Measurements from ENCODE around the gene TINCR. TPM values are rescaled to one million over a fixed set of nuclear protein-coding genes. Genes with fewer than 3 reads are reported as not detected.

Gene TINCR
- total RNA-seq, 4 donors from 2014 or later, result not detected

DNA sequence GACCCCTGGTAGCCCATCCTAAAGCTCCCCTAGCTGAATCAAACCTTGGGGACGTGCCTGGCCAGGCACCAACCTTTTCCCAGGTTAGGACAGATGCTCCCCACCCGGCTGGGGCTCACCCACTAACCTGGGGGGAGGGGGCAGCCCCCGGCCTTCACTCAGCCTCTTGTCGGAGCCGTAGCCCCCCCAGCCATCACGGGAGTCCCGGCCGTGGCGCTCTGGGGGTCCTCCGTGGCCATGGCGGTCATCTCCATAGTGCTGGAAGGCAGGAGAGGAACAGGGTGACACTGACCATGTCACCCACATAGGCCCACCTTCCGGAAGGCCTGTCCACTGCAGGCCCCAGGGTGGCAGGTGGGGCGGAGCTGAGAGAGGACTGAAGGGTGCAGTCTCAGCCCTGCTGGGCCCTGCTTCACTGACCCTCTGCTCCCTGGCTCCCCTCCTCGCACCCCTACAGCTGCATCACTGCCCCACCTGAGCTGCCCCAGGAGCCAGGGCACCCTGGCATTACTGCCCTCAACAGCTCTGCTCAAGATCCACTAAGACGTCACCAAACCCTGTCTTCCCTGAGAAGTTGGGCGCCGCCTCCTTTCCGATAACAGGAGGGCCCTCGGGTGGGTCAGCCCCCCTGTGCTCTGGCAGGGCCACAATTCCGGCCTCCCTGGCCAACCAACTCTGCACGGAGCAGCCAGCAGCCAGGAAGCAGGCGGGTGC is 22.6 kb upstream of the TINCR start:
- Histone ChIP-seq H3K27me3 (no peaks in the 10 kb centered on the region), H3K9me3 (no peaks in the 10 kb centered on the region), H3K27ac (no peak overlapping the region), H3K4me1 (peaks cover 12 to 13% of the 10 kb centered on the region in 2 donors), H3K36me3 (peaks cover 79 to 86% of the 10 kb centered on the region in 2 donors), H3K4me3 (replicated peaks in 1 of 3) (no peak overlapping the region)
- intact Hi-C loops (cut with DNase I), result no loop called here
- no peak for DNase-seq
- no peak for TF ChIP-seq CTCF (IDR thresholded peaks at IDR 0.05)
- no peak for TF ChIP-seq POLR2A (IDR thresholded peaks at IDR 0.05)
- WGBS, 2 donors, result 90 to 94% methylated on average over 14 to 18 of the region's 22 CpGs

DNA sequence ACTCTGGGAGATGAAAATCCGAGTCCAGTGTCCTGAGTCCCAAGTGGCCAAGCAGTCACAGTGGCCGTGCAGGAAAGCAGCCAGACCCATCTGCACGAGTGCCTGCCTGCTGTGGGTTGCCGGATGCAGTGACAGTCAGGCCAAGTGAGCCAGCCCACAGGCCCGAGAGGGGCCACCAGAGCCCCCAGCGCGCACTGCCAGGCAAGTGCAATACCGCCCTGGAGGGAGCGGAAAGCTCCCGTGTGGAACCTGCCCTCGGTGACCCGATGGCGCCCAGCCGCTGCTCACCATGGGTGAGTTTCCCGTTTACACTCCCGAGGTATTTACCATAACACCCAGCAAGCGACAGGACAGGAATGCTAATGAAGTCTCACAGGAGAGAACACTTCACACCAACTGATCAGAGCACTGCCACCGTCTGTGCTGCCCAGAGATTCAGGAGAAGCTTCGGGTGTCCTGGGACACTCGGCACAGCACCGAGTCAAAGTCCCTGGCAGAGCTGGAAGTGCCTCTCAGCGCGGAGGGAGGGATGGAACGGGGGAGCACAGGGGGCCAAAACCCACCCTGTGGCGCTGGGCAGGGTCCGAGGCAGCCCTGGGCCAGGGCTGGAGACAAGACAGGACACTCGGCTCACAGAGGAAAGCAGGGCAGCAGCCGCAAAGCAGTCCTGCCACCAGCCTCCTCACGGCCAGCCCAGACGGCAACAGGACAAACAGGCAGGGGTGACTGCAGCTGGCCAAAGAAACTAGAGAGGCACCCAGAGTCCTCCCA is 21.3 kb upstream of the TINCR start:
- Histone ChIP-seq H3K36me3 (peaks cover 66 to 74% of the 10 kb centered on the region in 2 donors), H3K27ac (no peak overlapping the region), H3K4me1 (peaks cover 14 to 15% of the 10 kb centered on the region in 2 donors), H3K9me3 (no peaks in the 10 kb centered on the region), H3K4me3 (replicated peaks in 1 of 3) (no peak overlapping the region), H3K27me3 (no peaks in the 10 kb centered on the region)
- DNase-seq, result no peak
- WGBS, 2 donors, result 75 to 92% methylated on average over 12 to 23 of the region's 30 CpGs
- intact Hi-C loops (cut with DNase I), result no loop called here
- TF ChIP-seq CTCF (IDR thresholded peaks at IDR 0.05), result no peak
- TF ChIP-seq POLR2A (IDR thresholded peaks at IDR 0.05), result no peak

GRCh38 chr19:5588441-5588840 is 20.7 kb upstream of the TINCR start:
- H3K36me3 ChIP-seq, result peaks cover 60 to 67% of the 10 kb centered on the region in 2 donors
- 91 to 92% methylated on average over 10 of the region's 10 CpGs for WGBS, 2 donors
- H3K4me3 ChIP-seq (replicated peaks in 1 of 3), result no peak overlapping the region
- H3K9me3 ChIP-seq, result no peaks in the 10 kb centered on the region
- H3K27ac ChIP-seq, result no peak overlapping the region
- intact Hi-C loops (cut with DNase I), result no loop called here
- peaks cover 14 to 20% of the 10 kb centered on the region in 2 donors for H3K4me1 ChIP-seq
- TF ChIP-seq CTCF (IDR thresholded peaks at IDR 0.05) (no peak), POLR2A (IDR thresholded peaks at IDR 0.05) (no peak)
- H3K27me3 ChIP-seq, result no peaks in the 10 kb centered on the region
- DNase-seq, result no peak

GRCh38 chr19:5587661-5588060 is 19.9 kb upstream of the TINCR start:
- Histone ChIP-seq H3K27me3 (no peaks in the 10 kb centered on the region), H3K27ac (no peak overlapping the region), H3K36me3 (peaks cover 54 to 60% of the 10 kb centered on the region in 2 donors), H3K9me3 (no peaks in the 10 kb centered on the region), H3K4me1 (peaks cover 14 to 20% of the 10 kb centered on the region in 2 donors), H3K4me3 (replicated peaks in 1 of 3) (no peak overlapping the region)
- 94 to 95% methylated on average over 14 to 22 of the region's 23 CpGs for WGBS, 2 donors
- no peak for DNase-seq
- intact Hi-C loops (cut with DNase I), result no loop called here
- TF ChIP-seq POLR2A (IDR thresholded peaks at IDR 0.05) (no peak), CTCF (IDR thresholded peaks at IDR 0.05) (no peak)

DNA sequence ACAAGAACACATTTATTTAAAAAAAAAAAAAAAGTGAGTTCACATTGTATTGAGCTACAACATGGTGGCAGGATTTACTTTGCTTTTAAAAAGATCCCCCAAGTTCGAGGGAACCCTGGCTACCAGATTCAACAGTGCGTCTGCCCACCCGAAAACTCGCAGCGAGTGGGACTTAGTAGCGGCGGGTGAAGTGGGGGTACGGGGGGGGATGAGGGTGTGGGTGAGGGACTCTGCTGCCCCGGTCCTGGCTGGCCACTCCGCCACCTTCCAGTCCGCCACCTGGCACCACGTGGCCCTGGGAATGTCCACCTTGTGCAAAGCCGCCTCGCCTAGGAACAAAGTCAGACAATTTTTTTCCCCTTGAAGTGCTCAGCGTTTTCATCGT is 19.3 kb upstream of the TINCR start:
- Histone ChIP-seq H3K27ac (no peak overlapping the region), H3K36me3 (peaks cover 48 to 54% of the 10 kb centered on the region in 2 donors), H3K4me3 (replicated peaks in 1 of 3) (no peak overlapping the region), H3K4me1 (peaks cover 18 to 24% of the 10 kb centered on the region in 2 donors), H3K9me3 (no peaks in the 10 kb centered on the region), H3K27me3 (no peaks in the 10 kb centered on the region)
- intact Hi-C loops (cut with DNase I), result no loop called here
- no peak for TF ChIP-seq CTCF (IDR thresholded peaks at IDR 0.05)
- TF ChIP-seq POLR2A (IDR thresholded peaks at IDR 0.05), result no peak
- no peak for DNase-seq
- 90 to 95% methylated on average over 16 of the region's 16 CpGs for WGBS, 2 donors

All from thyroid gland (tissue), 4 donors.